GM18519 (cell line): ENCODE results near the gene TSPAN14.
"Not testable (repeated sequence)": the region's sequence is repeated elsewhere in the genome, so short reads cannot be mapped to it uniquely, and the experiment has no call there.

Source experiments
- ATAC-seq: cut with Tn5 transposase; IDR thresholded peaks from one replicate; pipeline ENCODE4 v1.9.1; 2021; ENCODE audit warnings: mild to moderate bottlenecking, moderate library complexity; ENCODE audit not compliant: unreplicated experiment, low FRiP score

The TSPAN14 gene

GRCh38 chr10:80453842-80454512 is at the start of gene TSPAN14:
Gene TSPAN14, plus strand, starts transcription at chr10:80454310. Its CDS starts 34,924 bp downstream, at chr10:80489234.
- peak; percentile 43 for ATAC-seq

GRCh38 chr10:80405035-80405434 is 49.1 kb upstream of the TSPAN14 start:
- ATAC-seq: no peak

GRCh38 chr10:80405626-80406025 is 48.5 kb upstream of the TSPAN14 start:
- no peak for ATAC-seq

GRCh38 chr10:80406204-80406603 is 47.9 kb upstream of the TSPAN14 start:
- no peak for ATAC-seq

GRCh38 chr10:80407812-80408241 is 46.3 kb upstream of the TSPAN14 start:
- ATAC-seq: peak; percentile 12

- ATAC-seq: peak; percentile 81
Observed at GRCh38 chr10:80408242-80409101, 45.6 kb upstream of the TSPAN14 start, which contains the start of gene PRXL2A. Gene PRXL2A, plus strand, starts transcription at chr10:80408551. Its CDS starts 11,917 bp downstream, at chr10:80420468.

- ATAC-seq: no peak
Observed at GRCh38 chr10:80409121-80409520, 45.0 kb upstream of the TSPAN14 start.

- ATAC-seq: no peak
Observed at GRCh38 chr10:80410122-80410521, 44.0 kb upstream of the TSPAN14 start.

- ATAC-seq: no peak
Observed at GRCh38 chr10:80410578-80411145, 43.4 kb upstream of the TSPAN14 start.

GRCh38 chr10:80411267-80411668 is 42.8 kb upstream of the TSPAN14 start:
- no peak for ATAC-seq

- ATAC-seq: no peak
Observed at GRCh38 chr10:80411681-80412220, 42.4 kb upstream of the TSPAN14 start.

GRCh38 chr10:80412486-80412885 is 41.6 kb upstream of the TSPAN14 start:
- no peak for ATAC-seq

- ATAC-seq: no peak
Observed at GRCh38 chr10:80413271-80413996, 40.7 kb upstream of the TSPAN14 start.

- no peak for ATAC-seq
Observed at GRCh38 chr10:80414142-80414895, 39.8 kb upstream of the TSPAN14 start.

- ATAC-seq: no peak
Observed at GRCh38 chr10:80415734-80416478, 38.2 kb upstream of the TSPAN14 start.

GRCh38 chr10:80416479-80417098 is 37.5 kb upstream of the TSPAN14 start:
- no peak for ATAC-seq

- ATAC-seq: not testable (repeated sequence)
Observed at GRCh38 chr10:80417256-80417655, 36.9 kb upstream of the TSPAN14 start.

- peak; percentile 16 for ATAC-seq
Observed at GRCh38 chr10:80421050-80421706, 32.9 kb upstream of the TSPAN14 start.
